HepG2 (cell line): ENCODE results near the gene PGC. TPM values are rescaled to one million over a fixed set of nuclear protein-coding genes. Genes with fewer than 3 reads are reported as not detected.
A peak's percentile ranks its signal among the peaks of the same experiment; 100 is the strongest.

Experiments used
- ARID2 ChIP-seq: sonication (generic); formaldehyde crosslinking; IDR thresholded peaks from 2 replicates; pipeline ENCODE4 v1.8.1; 2022; ENCODE audit warnings: mild to moderate bottlenecking, missing genetic modification reagents, borderline replicate concordance
- JDP2 ChIP-seq: sonication (generic); formaldehyde crosslinking; IDR thresholded peaks from 2 replicates; pipeline ENCODE4 v1.8.1; 2022; ENCODE audit warnings: missing genetic modification reagents, borderline replicate concordance
- NR2C2 ChIP-seq: sonication (generic); formaldehyde crosslinking; IDR thresholded peaks from 2 replicates; pipeline ENCODE4 v1.4.0; 2020; ENCODE audit warnings: missing genetic modification reagents, mild to moderate bottlenecking, moderate library complexity, borderline replicate concordance
- PHF21A ChIP-seq: sonication (generic); formaldehyde crosslinking; IDR thresholded peaks from 2 replicates; pipeline ENCODE4 v1.5.0; 2020; ENCODE audit warnings: mild to moderate bottlenecking, missing genetic modification reagents
- REL ChIP-seq: sonication (generic); formaldehyde crosslinking; conservative IDR thresholded peaks from 2 replicates; pipeline ENCODE4 v1.8.0; 2022; ENCODE audit warnings: mild to moderate bottlenecking, missing genetic modification reagents, moderate library complexity
- SATB2 ChIP-seq: sonication (generic); formaldehyde crosslinking; IDR thresholded peaks from 2 replicates; pipeline ENCODE4 v1.5.0; 2020; ENCODE audit warnings: missing genetic modification reagents
- TEAD3 ChIP-seq: optimal IDR thresholded peaks from 2 replicates; pipeline ENCODE3; 2016; ENCODE audit warnings: borderline replicate concordance
- TP53 ChIP-seq: sonication (generic); formaldehyde crosslinking; conservative IDR thresholded peaks from 2 replicates; pipeline ENCODE4 v1.4.0; 2020; ENCODE audit warnings: missing genetic modification reagents
- ZNF205 ChIP-seq: IDR thresholded peaks from 2 replicates; pipeline ENCODE4 v1.6.1; 2018; ENCODE audit warnings: missing biosample characterization, missing genetic modification reagents
- ZNF850 ChIP-seq: sonication (generic); formaldehyde crosslinking; conservative IDR thresholded peaks from 2 replicates; pipeline ENCODE4 v1.9.0; 2021; ENCODE audit warnings: mild to moderate bottlenecking, missing genetic modification reagents
- polyA plus RNA-seq, 8 experiments: library from polyadenylated mRNA; depleted of rRNA in 3 of 8; stranded (reverse) in 7 of 8; unstranded in 1 of 8; fragments of >200 nt; fragmentation: Illumina TruSeq in 4 of 8; extraction: Trizol in 4 of 8; gene quantifications; 2 replicates each; pipeline versions ENCODE4 v1.2.1 to v1.2.3, GENCODE V29; 2011 to 2016; ENCODE audit warnings: low read depth in 4 of 8, missing spikeins in 1 of 8, mixed read lengths in 1 of 8; ENCODE audit not compliant: insufficient read depth in 1 of 8
- total RNA-seq, 5 experiments: library from RNA; depleted of rRNA; stranded (reverse); fragments of >200 nt; fragmentation: Illumina TruSeq; extraction: Trizol; gene quantifications; 2 replicates each; pipeline ENCODE4 v1.2.3, GENCODE V29; 2016; ENCODE audit warnings: low read depth in 1 of 5
- TF ChIP-seq, protein P1 (sequence below): sonication (generic); formaldehyde crosslinking; IDR thresholded peaks from 2 replicates; pipeline ENCODE4 v1.4.0; 2020; ENCODE audit warnings: mild to moderate bottlenecking, missing genetic modification reagents
- TF ChIP-seq, protein P2 (sequence below): sonication (generic); formaldehyde crosslinking; conservative IDR thresholded peaks from 2 replicates; pipeline ENCODE4 v1.4.0; 2020; ENCODE audit warnings: missing genetic modification reagents
- TF ChIP-seq, protein P3 (sequence below): sonication (generic); formaldehyde crosslinking; IDR thresholded peaks from 2 replicates; pipeline ENCODE4 v1.4.0; 2020; ENCODE audit warnings: mild to moderate bottlenecking, low read depth, missing genetic modification reagents
- TF ChIP-seq, protein P4 (sequence below): sonication (generic); formaldehyde crosslinking; IDR thresholded peaks from 2 replicates; pipeline ENCODE4 v1.5.1; 2020; ENCODE audit warnings: missing genetic modification reagents, mild to moderate bottlenecking, borderline replicate concordance

PGC gene
- total and polyA plus RNA-seq, 2 of the 13 experiments (the other 11 are each of a cell fraction or from before 2014, with no cell fraction given), result 426 to 502 TPM

DNA sequence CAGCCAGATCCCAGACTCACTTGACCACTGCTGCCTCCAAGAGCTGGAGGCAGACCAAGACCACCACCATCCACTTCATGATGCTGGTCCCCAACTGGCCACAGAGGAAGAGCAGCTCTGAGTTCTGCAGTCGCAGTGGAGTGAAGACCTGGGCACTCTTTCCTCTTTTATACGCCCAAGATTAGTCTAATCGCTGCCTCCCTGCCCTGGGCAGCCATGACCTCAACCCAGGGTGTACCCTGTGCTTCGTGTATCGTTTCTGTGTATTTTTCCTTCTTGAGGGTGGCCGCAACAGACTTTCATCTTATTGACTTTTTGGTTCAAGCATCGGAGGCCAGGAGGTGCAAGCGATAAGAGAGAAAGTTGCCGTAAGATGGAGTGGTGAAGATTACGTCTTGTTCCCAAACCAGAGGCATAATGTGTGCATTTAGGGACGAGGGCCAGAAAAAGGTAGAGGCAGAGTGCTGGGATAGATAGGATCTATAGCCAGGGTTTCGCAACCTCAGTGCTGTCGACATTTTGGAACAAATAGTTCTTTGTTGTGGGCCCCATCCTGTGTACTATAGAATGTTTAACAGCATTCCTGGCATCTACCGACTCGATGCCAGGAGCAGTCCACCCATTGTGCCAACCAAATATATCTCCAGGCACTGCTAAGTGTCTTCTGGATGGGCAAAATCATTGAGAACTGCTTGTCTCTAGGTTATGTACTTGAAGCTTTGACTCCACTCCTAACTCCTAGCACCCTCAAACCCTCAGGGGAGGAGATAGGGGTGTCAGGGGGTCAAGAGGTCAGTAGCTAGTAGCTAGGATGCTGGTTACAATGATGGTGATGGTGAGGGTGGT lies at the start of gene PGC (continued):
- TF ChIP-seq, protein P1, sequence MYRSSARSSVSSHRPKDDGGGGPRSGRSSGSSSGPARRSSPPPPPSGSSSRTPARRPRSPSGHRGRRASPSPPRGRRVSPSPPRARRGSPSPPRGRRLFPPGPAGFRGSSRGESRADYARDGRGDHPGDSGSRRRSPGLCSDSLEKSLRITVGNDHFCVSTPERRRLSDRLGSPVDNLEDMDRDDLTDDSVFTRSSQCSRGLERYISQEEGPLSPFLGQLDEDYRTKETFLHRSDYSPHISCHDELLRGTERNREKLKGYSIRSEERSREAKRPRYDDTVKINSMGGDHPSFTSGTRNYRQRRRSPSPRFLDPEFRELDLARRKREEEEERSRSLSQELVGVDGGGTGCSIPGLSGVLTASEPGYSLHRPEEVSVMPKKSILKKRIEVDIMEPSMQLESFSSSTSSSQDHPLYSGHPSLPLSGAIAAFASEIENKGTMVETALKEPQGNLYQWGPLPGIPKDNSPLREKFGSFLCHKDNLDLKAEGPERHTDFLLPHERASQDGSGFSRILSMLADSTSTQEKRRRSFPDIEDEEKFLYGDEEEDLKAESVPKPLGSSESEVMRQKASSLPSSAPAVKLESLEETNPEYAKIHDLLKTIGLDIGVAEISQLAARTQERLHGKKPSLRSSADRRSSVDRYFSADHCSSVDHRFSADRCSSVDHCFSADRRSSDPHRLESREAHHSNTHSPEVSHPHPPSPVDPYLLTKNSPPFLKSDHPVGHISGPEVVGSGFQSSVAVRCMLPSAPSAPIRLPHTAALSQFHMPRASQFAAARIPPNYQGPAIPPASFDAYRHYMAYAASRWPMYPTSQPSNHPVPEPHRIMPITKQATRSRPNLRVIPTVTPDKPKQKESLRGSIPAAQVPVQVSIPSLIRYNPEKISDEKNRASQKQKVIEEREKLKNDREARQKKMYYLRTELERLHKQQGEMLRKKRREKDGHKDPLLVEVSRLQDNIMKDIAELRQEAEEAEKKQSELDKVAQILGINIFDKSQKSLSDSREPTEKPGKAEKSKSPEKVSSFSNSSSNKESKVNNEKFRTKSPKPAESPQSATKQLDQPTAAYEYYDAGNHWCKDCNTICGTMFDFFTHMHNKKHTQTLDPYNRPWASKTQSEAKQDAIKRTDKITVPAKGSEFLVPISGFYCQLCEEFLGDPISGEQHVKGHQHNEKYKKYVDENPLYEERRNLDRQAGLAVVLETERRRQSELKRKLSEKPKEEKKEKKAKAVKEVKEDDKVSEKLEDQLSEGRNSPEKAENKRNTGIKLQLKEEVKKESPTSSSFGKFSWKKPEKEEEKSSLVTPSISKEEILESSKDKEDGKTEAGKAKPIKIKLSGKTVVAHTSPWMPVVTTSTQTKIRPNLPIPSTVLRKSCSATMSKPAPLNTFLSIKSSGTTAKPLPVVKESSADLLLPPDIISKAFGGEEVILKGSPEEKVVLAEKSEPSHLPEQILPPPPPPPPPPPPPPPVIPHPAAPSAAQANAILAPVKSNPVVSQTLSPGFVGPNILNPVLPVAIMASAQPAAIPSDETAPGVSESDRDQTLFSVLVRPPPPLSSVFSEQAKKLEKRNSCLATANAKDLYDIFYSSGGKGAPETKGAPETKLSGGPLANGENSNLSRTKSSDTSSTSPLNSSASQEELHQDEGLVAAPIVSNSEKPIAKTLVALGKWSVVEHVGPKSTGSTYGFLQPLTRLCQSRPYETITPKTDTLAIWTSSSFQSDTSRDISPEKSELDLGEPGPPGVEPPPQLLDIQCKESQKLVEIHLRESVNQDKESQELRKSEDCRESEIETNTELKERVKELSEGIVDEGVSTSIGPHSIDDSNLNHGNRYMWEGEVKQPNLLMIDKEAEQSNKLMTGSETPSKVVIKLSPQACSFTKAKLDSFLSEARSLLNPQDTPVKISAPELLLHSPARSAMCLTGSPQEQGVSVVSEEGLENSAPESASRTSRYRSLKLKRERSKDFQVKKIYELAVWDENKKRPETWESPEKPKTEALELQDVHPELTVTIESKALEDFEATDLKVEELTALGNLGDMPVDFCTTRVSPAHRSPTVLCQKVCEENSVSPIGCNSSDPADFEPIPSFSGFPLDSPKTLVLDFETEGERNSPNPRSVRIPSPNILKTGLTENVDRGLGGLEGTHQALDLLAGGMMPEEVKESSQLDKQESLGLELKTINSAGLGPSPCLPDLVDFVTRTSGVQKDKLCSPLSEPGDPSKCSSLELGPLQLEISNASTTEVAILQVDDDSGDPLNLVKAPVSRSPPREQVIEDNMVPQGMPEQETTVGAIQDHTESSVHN (CRISPR knock-in tag), result peak; percentile 88; the same call in 1 of the 2 replicates
- peak; percentile 96 for TF ChIP-seq TEAD3
- TF ChIP-seq ARID2 (CRISPR knock-in tag), result peak; percentile 77; the same call in 1 of the 2 replicates
- TF ChIP-seq ZNF205 (CRISPR knock-in tag), result 0 out of 2 replicates have a peak, but pooled peaks have one; percentile 64
- TF ChIP-seq PHF21A (CRISPR knock-in tag), result peak; percentile 97
- TF ChIP-seq, protein P2, sequence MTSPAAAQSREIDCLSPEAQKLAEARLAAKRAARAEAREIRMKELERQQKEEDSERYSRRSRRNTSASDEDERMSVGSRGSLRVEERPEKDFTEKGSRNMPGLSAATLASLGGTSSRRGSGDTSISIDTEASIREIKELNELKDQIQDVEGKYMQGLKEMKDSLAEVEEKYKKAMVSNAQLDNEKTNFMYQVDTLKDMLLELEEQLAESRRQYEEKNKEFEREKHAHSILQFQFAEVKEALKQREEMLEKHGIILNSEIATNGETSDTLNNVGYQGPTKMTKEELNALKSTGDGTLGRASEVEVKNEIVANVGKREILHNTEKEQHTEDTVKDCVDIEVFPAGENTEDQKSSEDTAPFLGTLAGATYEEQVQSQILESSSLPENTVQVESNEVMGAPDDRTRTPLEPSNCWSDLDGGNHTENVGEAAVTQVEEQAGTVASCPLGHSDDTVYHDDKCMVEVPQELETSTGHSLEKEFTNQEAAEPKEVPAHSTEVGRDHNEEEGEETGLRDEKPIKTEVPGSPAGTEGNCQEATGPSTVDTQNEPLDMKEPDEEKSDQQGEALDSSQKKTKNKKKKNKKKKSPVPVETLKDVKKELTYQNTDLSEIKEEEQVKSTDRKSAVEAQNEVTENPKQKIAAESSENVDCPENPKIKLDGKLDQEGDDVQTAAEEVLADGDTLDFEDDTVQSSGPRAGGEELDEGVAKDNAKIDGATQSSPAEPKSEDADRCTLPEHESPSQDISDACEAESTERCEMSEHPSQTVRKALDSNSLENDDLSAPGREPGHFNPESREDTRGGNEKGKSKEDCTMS (CRISPR knock-in tag), result no peak
- TF ChIP-seq, protein P3, sequence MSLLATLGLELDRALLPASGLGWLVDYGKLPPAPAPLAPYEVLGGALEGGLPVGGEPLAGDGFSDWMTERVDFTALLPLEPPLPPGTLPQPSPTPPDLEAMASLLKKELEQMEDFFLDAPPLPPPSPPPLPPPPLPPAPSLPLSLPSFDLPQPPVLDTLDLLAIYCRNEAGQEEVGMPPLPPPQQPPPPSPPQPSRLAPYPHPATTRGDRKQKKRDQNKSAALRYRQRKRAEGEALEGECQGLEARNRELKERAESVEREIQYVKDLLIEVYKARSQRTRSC (CRISPR knock-in tag), result no peak
- no peak; the same call in 1 of the 2 replicates for TF ChIP-seq TP53 (CRISPR knock-in tag)
- no peak for TF ChIP-seq JDP2 (CRISPR knock-in tag)
- TF ChIP-seq SATB2 (CRISPR knock-in tag), result no peak
- no peak for TF ChIP-seq ZNF850 (CRISPR knock-in tag)
- peak; percentile 81 for TF ChIP-seq NR2C2 (CRISPR knock-in tag)
- no peak for TF ChIP-seq REL (CRISPR knock-in tag)
- TF ChIP-seq, protein P4, sequence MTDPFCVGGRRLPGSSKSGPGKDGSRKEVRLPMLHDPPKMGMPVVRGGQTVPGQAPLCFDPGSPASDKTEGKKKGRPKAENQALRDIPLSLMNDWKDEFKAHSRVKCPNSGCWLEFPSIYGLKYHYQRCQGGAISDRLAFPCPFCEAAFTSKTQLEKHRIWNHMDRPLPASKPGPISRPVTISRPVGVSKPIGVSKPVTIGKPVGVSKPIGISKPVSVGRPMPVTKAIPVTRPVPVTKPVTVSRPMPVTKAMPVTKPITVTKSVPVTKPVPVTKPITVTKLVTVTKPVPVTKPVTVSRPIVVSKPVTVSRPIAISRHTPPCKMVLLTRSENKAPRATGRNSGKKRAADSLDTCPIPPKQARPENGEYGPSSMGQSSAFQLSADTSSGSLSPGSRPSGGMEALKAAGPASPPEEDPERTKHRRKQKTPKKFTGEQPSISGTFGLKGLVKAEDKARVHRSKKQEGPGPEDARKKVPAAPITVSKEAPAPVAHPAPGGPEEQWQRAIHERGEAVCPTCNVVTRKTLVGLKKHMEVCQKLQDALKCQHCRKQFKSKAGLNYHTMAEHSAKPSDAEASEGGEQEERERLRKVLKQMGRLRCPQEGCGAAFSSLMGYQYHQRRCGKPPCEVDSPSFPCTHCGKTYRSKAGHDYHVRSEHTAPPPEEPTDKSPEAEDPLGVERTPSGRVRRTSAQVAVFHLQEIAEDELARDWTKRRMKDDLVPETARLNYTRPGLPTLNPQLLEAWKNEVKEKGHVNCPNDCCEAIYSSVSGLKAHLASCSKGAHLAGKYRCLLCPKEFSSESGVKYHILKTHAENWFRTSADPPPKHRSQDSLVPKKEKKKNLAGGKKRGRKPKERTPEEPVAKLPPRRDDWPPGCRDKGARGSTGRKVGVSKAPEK (CRISPR knock-in tag), result no peak
